Astrocyte (in vitro differentiated cells and primary cell): ENCODE data around the gene UPB1.

Experiments
- CTCF ChIP-seq: IDR thresholded peaks from 2 replicates; pipeline ENCODE4 v1.5.1; 2011; ENCODE audit warnings: low read depth, mild to moderate bottlenecking, inconsistent platforms, low read length, moderate library complexity; ENCODE audit not compliant: insufficient read depth
- EZH2 ChIP-seq: IDR thresholded peaks from 2 replicates; pipeline ENCODE4 v1.6.1; 2012; ENCODE audit warnings: mild to moderate bottlenecking, low read length, inconsistent platforms; ENCODE audit not compliant: insufficient read depth

DNA sequence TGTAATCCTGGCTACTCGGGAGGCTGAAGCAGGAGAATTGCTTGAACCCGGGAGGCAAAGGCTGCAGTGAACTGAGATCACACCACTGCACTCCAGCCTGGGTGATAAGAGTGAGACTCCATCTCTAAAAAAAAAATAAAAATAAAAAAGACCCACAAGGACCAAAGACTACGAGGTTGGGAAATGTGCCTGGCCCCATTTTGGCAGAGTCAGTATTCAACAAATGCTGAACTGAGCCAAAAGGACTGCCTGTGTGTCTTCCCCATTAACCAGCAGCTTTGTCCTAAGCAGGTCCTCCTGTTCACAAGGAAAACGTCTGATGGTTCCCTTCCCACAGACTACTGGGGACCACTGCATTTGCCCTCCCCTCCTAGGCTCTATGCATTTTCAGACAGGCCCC lies 40.1 kb upstream of the UPB1 start:
- TF ChIP-seq CTCF (no peak), EZH2 (no peak)
